ENCODE results near the gene SLC7A10. TPM values are rescaled to one million over a fixed set of nuclear protein-coding genes. Genes with fewer than 3 reads are reported as not detected.
A peak's percentile ranks its signal among the peaks of the same experiment; 100 is the strongest.

The SLC7A10 gene
- total and polyA plus RNA-seq, 8 donors: 0.50 to 1.2 (median 0.96) TPM; not detected in 1

DNA sequence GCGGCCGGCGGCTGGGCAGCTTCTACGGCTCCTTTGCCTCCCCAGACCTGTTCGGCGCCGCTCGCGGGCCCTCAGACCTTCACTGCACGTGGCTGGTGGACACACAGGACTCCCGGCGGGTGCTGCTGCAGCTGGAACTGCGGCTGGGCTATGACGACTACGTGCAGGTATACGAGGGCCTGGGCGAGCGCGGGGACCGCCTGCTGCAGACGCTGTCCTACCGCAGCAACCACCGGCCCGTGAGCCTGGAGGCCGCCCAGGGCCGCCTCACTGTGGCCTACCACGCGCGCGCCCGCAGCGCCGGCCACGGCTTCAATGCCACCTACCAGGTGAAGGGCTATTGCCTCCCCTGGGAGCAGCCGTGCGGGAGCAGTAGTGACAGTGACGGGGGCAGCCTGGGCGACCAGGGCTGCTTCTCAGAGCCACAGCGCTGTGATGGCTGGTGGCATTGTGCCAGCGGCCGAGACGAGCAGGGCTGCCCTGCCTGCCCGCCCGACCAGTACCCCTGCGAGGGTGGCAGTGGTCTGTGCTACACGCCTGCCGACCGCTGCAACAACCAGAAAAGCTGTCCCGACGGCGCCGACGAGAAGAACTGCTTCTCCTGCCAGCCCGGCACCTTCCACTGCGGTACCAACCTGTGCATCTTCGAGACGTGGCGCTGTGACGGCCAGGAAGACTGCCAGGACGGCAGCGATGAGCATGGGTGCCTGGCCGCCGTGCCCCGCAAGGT, 20.0 kb downstream of the SLC7A10 start:
- TF ChIP-seq, protein P1, sequence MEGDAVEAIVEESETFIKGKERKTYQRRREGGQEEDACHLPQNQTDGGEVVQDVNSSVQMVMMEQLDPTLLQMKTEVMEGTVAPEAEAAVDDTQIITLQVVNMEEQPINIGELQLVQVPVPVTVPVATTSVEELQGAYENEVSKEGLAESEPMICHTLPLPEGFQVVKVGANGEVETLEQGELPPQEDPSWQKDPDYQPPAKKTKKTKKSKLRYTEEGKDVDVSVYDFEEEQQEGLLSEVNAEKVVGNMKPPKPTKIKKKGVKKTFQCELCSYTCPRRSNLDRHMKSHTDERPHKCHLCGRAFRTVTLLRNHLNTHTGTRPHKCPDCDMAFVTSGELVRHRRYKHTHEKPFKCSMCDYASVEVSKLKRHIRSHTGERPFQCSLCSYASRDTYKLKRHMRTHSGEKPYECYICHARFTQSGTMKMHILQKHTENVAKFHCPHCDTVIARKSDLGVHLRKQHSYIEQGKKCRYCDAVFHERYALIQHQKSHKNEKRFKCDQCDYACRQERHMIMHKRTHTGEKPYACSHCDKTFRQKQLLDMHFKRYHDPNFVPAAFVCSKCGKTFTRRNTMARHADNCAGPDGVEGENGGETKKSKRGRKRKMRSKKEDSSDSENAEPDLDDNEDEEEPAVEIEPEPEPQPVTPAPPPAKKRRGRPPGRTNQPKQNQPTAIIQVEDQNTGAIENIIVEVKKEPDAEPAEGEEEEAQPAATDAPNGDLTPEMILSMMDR (IDR thresholded peaks at IDR 0.05): no peak
- Histone ChIP-seq H3K36me3 (peaks cover 0 to 53% of the 10 kb centered on the region in 2 donors), H3K4me3 (no peak overlapping the region)

DNA sequence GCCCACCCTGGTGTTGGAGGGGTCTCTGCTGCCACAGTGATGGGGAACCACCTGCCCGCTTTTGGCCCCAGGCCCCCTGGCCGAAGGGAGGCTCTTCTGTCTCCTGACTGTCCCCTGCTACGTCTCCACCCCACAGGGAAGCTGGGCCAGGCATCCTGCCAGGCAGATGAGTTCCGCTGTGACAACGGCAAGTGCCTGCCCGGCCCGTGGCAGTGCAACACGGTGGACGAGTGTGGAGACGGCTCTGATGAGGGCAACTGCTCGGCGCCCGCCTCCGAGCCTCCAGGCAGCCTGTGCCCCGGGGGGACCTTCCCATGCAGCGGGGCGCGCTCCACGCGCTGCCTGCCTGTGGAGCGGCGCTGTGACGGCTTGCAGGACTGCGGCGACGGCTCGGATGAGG, 20.5 kb downstream of the SLC7A10 start:
- ATAC-seq (no peak), DNase-seq (no peak)
- Histone ChIP-seq H3K27ac (no peak overlapping the region), H3K36me3 (peaks cover 0 to 53% of the 10 kb centered on the region in 2 donors), H3K27me3 (no peaks in the 10 kb centered on the region), H3K4me1 (peaks cover 0 to 5% of the 10 kb centered on the region in 2 donors), H3K9me3 (no peaks in the 10 kb centered on the region), H3K4me3 (no peak overlapping the region)
- intact Hi-C loops (cut with DNase I): no loop called here
- TF ChIP-seq, protein P1 (IDR thresholded peaks at IDR 0.05): no peak

More for the DNA sequence above, 20.0 kb downstream of the SLC7A10 start:
- H3K4me1 ChIP-seq: no peaks in the 10 kb centered on the region
- H3K27me3 ChIP-seq: no peaks in the 10 kb centered on the region
- H3K27ac ChIP-seq: no peak overlapping the region
- intact Hi-C loops (cut with DNase I): no loop called here
- DNase-seq: peak in 1 of 4 donors; percentile 76
- H3K9me3 ChIP-seq: no peaks in the 10 kb centered on the region
- no peak for ATAC-seq

DNA sequence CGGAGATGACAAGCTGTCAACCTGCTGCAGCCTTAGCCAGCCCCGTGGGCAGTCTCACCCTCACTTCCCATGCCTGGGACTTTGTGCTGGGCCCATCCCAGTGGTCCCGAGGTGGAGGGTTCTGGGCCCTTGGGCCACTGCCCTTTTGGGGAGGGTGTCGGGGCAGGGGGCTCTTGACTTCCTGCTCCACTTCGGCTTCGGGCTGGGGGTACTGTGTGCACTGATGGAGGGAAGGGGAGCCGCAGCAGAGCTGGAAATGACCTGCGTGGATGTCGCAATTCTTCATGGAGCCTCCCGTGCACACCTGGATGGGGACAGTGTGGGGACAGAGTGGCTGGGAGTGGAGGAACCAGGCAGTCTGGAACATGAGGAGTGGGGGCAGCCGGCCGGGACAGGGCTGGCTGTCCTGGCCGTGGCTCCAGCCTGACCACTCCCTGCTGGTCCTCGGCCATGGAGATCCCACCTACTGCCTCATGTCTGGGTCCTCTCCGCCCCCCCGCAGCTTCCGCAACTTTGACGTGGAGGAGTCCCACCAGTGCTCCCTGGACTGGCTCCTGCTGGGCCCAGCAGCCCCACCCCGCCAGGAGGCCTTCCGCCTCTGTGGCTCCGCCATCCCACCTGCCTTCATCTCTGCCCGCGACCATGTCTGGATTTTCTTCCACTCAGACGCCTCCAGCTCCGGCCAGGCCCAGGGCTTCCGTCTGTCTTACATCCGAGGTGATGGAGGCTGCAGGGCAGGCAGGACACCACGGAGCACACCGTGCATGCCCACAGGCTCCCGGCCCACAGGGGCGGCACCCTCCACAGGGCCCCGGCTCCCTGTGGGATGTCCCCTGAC, 21.3 kb downstream of the SLC7A10 start:
- peak in 1 of 4 donors; percentile 65 for DNase-seq
- TF ChIP-seq, protein P1 (IDR thresholded peaks at IDR 0.05): no peak
- peaks cover 0 to 13% of the 10 kb centered on the region in 2 donors for H3K4me1 ChIP-seq
- no peaks in the 10 kb centered on the region for H3K27me3 ChIP-seq
- no peaks in the 10 kb centered on the region for H3K9me3 ChIP-seq
- H3K27ac ChIP-seq: no peak overlapping the region
- no peak for ATAC-seq
- H3K36me3 ChIP-seq: peaks cover 0 to 53% of the 10 kb centered on the region in 2 donors
- intact Hi-C loops (cut with DNase I): no loop called here
- no peak overlapping the region for H3K4me3 ChIP-seq

DNA sequence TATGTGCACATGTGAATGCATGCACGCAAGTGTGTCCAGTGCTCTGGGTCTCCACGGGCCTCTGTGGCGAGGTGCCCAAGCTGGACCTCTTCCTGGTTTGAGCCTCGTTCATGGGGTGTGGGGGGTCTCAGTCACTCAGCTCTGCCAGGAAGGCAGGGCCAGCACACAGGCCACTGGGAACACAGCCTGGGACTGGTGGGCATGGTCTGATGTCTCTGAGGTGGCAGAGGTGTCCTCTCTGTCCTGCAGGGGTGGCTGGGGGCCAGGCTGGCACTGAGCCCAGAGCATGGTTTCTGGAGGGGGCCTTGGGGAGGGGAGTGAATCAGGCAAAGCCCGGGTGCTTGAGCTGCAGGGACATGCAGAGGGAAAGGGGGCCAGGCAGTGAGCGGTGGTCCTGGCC, 22.1 kb downstream of the SLC7A10 start:
- TF ChIP-seq, protein P1 (IDR thresholded peaks at IDR 0.05): no peak
- Histone ChIP-seq H3K27me3 (no peaks in the 10 kb centered on the region), H3K4me3 (no peak overlapping the region), H3K27ac (no peak overlapping the region), H3K9me3 (no peaks in the 10 kb centered on the region), H3K4me1 (peaks cover 0 to 16% of the 10 kb centered on the region in 2 donors), H3K36me3 (peaks cover 0 to 53% of the 10 kb centered on the region in 2 donors)
- ATAC-seq (no peak), DNase-seq (peak in 1 of 4 donors; percentile 40)
- intact Hi-C loops (cut with DNase I): no loop called here
